ENCODE results near the gene PTPRU. TPM values are rescaled to one million over a fixed set of nuclear protein-coding genes. Genes with fewer than 3 reads are reported as not detected.

Gene PTPRU
- total RNA-seq, 1 donor from 2014 or later, result 21.5 TPM

DNA sequence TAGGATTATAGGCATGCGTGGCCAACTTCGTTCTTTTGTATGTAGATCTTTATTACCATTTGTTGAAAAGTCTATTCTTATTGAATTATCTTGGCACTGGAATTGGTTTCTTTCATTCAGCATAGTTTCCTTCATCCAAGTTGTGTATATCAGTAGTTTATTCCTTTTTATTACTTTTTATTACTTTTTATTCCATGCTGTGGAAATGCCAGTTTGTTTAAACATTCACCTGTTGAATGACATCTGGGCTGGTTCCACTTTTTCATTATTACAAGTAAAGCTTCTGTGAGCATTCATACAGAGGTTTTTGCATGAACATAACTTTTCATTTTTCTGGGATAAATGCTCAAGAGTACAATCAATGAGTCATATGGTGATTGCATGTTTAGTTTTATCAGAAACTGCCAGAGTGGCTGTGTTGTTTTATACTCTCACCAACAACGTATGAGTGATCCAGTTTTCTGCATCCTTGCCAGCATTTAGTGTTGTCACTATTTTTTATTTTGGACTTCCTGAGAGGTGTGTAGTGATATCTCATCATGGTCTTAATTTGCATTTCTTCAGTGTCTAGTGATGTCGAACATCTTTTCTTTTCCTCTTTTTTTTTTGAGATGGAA lies 28.6 kb downstream of the PTPRU start:
- no peak for DNase-seq (ENCODE audit: low read depth)

DNA sequence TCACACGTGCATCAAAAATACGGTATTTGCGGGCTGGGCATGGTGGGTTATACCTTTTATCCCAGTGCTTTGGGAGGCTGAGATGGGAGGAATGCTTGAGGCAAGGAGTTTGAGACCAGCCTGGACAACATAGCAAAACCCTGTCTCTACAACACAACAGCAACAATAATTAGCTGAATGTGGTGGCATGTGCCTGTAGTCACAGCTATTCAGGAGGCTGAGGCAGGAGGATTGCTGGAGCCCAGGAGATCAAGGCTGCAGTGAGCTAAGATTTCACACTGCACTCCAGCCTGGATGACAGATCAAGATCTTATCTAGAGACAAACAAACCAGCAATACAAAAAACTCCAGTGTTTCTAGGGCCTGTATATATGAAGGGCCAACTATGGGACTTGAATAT lies 30.6 kb downstream of the PTPRU start:
- no peak for DNase-seq (ENCODE audit: low read depth)

DNA sequence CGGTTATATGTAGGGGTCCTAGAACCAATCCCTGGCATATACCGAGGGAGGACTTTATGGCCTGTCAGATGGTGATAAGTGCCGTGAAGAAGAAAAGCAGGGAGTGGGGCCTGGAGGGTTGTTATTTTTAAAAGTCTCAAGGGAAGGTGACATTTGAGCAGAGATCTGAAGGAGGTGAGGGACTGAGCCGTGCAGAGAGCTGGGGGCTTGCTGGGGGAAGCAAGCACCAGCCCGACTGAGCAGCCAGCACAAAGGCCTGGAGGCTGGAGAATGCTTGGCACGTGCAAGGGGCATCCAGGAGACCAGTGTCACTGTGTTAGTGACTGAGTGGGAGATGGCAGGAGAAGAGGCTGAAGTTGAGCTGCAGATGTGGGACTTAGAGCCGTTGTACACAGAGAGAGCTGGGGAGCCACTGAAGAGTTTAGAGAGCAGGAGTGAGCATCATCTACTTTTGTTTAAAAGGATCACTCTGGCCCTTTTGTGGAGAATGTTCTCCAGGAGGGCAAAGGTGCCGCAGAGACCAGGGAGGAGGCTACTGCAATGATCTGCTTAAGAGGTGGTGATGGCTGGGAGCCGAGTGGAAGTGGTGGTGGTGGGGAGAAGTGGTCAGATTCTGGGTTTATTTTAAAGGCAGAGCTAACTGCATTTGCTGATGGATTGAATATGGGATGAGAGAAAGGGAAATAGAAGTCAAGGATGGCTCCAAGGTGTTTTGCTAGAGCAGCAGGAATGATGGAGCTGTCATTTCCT lies 31.2 kb downstream of the PTPRU start:
- no peak for DNase-seq (ENCODE audit: low read depth)

DNA sequence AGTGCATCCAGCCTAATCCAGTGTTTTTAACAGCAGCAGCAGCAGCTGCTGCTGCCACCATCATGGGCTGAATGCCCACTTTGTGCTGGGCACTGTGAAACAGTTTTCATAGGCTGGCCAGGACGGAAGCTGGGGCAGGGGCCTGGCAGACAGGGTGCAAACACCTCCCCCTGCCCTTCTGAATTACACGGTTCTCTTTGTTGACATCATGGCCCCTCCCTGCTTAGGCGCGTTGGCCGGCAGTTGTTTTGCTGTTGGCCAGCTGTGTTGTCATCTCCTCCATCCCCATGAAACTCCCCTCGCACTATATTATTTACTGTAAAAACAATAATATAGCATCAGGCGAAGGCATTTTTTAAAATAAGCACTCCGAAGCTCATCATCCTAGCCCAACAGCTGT lies 33.1 kb downstream of the PTPRU start:
- no peak for DNase-seq (ENCODE audit: low read depth)

DNA sequence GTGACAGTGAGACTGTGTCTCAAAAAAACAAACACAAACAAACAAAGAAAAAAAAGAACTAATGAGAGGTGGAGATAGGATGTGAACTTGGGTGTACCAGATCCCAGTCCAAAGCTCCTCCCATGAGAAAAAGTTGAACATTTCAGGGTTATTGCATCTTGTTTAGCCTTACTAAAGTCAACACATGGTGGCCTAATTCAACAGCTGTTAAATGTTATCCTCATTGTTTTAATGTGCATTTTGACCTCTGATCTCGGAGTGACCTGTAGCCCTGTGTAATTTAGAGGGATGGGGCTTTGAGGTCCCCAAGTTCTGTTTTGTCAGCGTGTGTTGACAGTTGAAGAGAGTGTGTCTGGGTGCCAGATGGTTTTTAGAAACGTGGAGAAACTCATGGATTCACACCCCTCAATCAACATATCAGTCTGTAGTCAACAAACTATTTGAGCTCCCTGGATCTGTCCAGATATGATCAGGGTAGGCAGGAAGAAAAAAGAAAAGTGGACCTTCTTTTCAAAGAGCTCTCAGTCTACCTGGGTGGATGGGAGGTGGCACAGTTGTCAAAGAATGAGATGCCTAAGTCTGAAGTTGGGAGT lies 34.7 kb downstream of the PTPRU start:
- peak; percentile 9 for DNase-seq (ENCODE audit: low read depth)

DNA sequence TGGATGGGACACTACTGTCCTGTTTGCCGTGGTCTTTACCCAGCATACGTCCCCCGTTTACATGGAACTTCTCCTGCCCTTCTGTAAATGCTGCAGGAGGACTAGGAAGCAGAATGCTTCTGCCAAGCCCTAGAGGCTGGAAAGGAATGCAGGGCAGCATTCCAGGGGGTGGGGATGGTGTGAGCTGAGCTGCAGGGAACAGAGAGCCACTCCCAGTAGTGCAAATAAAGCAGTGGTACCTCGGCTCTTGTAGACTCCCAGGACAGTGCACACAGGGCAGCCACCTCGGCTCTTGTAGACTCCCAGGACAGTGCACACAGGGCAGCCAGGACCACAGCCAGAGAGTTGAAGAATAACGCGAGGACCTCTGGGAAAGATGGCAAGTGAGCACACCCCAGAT lies 35.4 kb downstream of the PTPRU start:
- DNase-seq (ENCODE audit: low read depth), result peak; percentile 84

DNA sequence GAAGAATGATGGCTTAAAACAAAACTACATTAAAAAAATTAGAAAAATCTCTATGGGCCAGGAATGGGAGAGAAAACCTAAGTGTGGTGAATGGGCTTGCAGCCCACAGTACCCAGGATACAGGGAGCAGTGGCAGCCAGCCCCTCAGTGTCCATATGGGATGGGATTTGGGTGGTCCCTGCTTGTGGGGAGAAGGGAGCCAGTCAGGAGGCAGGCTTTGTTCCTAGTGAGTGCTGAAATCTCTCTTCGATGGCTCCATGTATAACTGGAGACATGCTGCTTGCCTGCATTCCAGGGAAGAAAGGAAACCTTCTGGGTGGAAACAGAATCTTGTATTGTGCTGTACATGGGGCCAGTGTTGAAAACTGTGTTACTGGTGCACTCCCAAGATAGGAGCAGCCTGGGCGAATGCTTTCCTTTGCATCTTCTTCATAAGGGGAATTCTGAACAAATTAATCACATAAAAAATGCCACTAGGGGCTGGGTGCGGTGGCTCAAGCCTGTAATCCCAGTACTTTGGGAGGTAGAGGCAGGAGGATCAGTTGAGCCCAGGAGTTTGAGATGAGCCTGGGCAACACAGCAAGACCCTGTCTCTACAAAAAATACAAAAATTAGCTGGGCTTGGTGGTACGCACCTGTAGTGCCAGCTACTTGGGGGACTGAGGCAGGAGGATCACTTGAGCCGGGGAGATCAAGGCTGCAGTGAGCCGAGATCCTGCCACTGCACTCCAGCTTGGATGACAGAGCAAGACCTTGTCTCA lies 36.0 kb downstream of the PTPRU start:
- no peak for DNase-seq (ENCODE audit: low read depth)

DNA sequence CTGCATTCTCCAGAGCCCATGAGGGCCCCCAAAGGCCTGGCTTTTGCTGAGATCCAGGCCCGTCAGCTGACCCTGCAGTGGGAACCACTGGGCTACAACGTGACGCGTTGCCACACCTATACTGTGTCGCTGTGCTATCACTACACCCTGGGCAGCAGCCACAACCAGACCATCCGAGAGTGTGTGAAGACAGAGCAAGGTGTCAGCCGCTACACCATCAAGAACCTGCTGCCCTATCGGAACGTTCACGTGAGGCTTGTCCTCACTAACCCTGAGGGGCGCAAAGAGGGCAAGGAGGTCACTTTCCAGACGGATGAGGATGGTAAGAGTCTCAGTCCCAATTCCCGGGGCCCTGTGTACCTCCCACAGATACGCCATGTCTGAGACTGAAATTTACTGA lies 39.1 kb downstream of the PTPRU start:
- DNase-seq (ENCODE audit: low read depth), result no peak

DNA sequence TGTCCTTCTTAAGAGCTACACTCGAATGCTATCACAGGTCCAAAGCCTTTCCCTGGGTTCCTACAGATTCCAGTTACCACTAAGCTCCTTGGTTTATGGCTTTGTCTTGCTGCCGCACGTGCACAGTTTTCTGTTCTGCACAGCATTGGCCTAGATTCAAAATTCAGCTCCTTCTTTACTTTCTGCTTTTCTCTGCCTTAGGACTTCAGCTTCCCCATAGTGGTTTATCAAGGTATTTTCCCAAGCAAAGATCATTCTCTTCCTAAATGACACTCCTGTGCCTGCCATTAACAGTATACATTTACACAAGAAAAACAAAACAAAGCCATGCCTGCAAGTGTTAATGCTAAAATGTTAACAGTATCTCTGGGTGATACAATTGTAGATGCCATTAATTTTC lies 41.8 kb downstream of the PTPRU start:
- no peak for DNase-seq (ENCODE audit: low read depth)

DNA sequence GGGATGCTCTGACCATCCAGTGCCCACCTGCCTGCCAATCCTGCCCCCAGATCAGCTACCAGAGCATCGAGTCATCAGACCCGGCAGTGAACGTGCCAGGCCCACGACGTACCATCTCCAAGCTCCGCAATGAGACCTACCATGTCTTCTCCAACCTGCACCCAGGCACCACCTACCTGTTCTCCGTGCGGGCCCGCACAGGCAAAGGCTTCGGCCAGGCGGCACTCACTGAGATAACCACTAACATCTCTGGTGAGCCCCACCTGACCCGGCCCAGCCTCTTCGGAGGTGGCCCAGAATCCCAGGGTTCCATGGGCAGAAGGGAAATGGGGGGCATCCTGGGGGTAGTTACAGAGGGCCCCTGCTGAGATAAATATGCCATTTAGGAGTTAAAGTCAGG lies 43.1 kb downstream of the PTPRU start:
- DNase-seq (ENCODE audit: low read depth), result no peak

DNA sequence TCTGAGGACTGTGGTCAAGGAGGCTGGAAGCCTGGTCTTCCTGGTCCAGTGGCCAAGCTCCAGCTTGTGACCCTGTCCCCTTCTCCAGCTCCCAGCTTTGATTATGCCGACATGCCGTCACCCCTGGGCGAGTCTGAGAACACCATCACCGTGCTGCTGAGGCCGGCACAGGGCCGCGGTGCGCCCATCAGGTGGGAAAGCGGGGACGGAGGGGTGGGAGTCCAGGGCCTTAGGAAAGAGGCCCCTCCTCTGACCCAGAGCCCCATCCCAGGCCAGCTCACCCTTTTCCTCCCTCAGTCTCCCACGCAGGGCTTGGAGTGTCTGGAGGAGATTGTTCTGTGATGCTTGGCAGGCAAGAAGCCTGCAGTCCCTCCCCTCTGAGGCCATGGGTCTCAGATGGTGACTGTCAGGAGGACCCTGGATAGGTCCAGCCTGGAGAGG lies 43.6 kb downstream of the PTPRU start:
- DNase-seq (ENCODE audit: low read depth), result no peak

DNA sequence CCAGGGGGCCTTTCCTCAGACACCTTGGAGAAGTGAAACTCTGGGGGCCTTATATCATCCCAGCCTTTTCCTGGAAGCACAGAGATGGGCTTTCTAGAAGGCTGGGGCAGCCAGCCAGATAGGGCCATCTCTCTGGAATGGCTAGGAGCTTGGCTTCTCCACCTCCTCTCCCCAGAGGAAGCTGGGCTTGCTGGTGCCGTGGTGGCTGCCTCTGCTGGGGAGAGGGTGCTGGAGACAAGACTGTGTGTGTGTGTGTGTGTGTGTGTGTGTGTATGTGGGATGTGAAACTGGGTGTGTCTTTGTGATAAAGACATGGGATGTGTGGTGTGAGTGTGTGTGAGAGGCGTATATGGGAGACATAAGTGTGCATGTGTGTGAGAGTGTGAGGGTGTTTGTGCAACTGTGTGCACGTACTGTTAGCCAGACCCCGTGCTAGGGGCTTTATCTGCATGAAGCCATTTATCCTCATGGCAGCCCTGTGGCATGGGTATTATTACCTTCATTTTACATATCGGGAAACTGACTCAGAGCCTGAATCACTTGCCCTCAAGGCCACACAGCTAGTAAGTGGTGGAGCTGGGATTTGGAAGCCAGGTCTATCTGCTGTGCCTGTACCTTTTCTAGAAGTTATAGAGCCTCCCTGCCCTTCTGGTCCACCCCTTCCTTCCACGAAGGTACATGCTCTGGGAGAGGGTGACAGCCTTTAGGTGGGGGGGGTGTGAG lies 44.2 kb downstream of the PTPRU start:
- peak; percentile 30 for DNase-seq (ENCODE audit: low read depth)

DNA sequence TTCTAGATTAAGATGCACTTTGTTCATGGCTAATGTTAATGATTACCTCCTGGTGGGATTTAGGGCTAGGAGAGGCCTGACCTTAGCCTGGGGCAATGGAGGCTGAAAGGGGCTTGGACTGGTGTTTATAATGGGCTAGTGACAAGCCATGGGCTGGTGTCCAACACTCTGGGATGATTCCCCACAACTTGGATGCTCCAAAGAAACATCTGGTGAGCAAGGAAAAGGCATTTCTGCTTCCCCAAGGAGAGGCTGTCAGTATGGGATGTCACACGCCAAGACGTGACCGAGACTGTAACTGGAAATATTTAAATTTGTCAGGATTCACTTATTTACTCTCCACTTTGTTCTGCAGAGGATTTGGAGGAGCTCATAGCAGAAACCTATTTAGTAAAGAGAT lies 45.2 kb downstream of the PTPRU start:
- no peak for DNase-seq (ENCODE audit: low read depth)

DNA sequence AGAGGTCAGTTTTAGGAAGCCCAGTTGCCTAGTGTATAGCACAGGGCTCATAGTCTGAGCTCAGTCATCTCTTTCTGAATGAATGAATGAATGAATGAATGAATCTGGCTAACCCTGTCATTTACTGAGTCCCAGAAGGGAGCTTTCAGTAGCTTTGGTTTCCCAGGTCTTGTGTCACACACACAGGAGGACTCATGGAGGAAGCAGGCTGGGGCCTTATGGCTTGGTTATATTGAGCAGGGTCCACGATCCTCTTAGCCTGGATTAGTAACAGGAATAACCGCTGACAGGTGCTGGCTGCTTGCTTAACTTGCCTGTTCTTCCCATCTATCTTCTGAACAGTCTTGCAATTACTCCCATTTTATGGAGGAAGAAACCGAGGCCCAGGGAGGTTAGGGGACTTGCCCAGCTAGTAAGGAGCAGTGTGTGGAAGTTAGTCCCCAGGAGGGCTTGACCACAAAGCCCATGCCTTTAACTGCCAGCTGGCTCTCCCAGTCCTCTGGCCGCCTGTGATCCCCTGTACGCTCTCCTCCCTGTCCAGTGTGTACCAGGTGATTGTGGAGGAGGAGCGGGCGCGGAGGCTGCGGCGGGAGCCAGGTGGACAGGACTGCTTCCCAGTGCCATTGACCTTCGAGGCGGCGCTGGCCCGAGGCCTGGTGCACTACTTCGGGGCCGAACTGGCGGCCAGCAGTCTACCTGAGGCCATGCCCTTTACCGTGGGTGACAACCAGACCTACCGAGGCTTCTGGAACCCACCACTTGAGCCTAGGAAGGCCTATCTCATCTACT lies 46.0 kb downstream of the PTPRU start:
- peak; percentile 31 for DNase-seq (ENCODE audit: low read depth)

DNA sequence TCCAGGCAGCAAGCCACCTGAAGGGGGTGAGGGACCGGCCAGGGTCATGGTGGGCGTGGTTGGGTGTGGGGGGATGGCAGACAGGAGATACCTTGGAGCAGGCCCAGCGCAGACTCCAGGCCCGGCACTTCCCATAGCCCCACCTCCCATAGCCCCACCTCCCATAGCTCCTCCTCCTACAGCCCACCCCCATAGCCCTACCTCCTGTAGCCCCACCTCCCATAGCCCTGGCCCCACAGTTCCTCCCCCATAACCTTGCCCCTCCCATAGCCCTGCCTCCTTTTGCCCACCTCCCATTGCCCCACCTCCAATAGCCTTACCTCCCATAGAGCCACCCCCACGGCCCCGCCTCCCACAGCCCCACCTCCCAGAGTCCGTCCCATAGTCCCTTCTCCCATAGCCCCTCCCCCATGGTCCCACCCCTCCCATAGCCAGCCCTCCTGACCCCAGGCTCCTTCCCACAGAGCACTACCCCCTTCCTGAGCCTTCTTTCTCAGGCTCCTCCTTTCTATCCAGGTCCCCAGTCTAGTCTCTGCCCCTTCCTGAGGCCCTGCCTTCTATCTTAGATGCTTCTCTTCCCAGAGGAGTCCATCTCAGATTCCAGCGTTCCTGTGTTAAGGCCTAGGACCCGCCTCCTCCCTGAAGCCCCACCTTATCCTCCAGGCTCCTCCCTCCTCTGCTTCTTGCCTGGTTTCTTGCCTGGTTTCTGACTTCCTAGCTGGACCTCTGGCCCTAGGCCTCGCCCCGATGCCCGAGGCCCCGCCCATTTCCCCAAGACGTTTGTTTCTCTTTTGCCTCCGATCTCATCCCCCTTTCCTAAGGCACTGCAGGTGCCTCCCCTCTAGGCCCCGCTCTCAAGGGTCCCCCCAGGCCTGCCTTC lies 46.8 kb downstream of the PTPRU start:
- peak; percentile 8 for DNase-seq (ENCODE audit: low read depth)

DNA sequence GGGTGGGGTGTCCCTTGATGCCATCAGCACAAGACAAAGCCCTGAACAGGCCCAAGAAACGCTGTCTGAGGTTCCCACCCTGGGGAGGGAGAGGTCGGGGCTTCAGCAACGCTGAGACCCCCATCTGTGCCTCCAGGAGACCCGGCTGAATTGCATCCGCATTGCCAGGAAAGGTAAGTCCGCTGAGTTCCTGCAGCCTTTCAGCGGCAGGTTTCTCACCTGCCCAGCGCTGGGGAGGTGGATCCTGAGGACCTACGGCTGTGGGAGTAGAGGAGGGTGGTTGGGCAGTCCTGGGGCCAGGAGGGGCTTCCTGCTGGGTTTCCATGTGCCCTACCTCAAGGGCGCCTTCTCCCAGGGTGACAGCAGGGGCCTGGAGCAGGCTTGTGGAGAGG lies 47.5 kb downstream of the PTPRU start:
- DNase-seq (ENCODE audit: low read depth), result no peak

DNA sequence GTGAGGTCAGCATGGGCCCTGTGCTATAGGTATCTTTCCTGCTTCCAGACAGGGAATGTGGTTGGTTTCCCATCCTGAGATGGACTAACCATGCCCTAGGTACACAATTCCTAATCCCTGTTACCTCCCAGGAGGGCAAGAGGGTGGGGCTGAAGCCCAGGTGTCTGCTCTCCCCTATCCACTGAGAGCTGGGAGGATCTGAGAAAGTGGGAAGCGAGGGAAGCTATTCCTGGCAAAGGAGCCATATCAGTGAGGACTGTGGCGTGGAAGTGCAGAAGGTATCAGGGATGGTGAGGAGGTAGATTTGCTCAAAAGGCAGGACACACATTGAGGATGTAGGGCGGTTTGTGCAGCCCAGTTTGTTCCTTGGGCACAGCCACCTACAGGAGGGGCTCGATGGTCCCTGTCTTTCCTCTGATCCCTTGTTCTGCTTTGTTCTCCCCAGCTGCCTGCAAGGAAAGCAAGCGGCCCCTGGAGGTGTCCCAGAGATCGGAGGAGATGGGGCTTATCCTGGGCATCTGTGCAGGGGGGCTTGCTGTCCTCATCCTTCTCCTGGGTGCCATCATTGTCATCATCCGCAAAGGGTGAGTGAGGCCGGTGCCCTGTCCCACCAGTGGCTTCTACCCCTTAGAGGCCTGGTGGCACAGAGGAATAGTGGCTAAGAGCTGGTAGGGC lies 48.1 kb downstream of the PTPRU start:
- DNase-seq (ENCODE audit: low read depth), result no peak

DNA sequence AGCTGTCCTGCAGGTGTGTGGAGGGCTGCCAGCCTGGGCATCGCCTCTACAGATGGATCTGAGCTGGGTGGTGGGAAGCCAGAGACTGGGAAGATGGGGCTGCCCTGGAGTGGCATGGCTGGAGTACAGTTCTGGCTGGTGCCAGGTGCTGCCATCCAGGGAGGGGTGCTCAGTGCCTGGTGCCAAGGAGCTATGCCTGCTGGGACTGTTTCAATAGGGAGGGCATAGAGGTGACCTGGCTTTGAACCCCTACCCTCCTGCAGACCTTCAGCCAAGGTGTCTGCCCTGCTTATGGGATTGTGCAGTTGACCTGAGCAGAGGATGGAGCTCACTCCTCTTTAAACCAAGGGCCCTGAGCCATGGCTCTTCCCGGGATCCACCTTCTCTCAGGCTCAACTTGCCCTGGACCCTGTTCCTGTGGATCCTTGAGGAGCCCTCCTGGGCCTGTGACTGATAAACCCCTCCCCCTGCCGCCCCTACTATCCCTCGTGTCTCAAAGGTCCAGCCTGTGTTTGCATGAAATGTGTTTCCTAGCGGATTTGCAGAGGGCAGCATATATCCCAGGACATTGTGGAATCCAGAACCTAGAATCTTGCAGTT lies 48.7 kb downstream of the PTPRU start:
- DNase-seq (ENCODE audit: low read depth), result no peak

DNA sequence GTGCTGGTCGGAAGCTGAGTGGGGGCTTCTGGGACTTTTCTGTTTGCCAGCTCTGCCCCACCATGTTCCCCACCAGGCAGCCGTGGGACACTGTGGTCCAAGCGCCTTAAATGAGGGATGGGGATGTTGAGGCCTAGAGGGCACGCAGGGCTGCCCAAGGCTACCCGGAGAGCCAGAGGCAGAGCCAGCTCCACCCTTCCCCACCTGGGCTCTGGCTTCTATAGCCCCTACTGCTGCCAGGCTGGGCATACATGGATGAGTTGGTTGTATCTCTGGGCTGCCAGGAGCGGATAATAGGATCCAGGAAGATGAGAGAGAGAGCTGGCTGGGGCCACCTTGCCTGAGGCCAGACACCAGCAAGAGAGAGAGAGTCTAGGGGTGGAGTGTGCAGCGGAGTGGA lies 49.4 kb downstream of the PTPRU start:
- no peak for DNase-seq (ENCODE audit: low read depth)
